ENCODE results near the gene HHAT.

GRCh38 chr1:210469441-210469840, 140.7 kb downstream of the HHAT start:
- TF ChIP-seq, protein P1, sequence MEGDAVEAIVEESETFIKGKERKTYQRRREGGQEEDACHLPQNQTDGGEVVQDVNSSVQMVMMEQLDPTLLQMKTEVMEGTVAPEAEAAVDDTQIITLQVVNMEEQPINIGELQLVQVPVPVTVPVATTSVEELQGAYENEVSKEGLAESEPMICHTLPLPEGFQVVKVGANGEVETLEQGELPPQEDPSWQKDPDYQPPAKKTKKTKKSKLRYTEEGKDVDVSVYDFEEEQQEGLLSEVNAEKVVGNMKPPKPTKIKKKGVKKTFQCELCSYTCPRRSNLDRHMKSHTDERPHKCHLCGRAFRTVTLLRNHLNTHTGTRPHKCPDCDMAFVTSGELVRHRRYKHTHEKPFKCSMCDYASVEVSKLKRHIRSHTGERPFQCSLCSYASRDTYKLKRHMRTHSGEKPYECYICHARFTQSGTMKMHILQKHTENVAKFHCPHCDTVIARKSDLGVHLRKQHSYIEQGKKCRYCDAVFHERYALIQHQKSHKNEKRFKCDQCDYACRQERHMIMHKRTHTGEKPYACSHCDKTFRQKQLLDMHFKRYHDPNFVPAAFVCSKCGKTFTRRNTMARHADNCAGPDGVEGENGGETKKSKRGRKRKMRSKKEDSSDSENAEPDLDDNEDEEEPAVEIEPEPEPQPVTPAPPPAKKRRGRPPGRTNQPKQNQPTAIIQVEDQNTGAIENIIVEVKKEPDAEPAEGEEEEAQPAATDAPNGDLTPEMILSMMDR (IDR thresholded peaks at IDR 0.05 in 4 of 5, conservative IDR thresholded peaks at IDR 0.05 in 1 of 5): no peak
- TF ChIP-seq POLR2A (IDR thresholded peaks at IDR 0.05): no peak

All from gastrocnemius medialis (tissue), 4 donors.